Activated CD4-positive, alpha-beta T cell treated with anti-CD3 and anti-CD28 coated beads for 36 hours (primary cell): Measurements from ENCODE around the gene FLT3LG. TPM values are rescaled to one million over a fixed set of nuclear protein-coding genes. Genes with fewer than 3 reads are reported as not detected.
"Not testable (repeated sequence)": the region's sequence is repeated elsewhere in the genome, so short reads cannot be mapped to it uniquely, and the experiment has no call there.

ENCODE experiments used
- ATAC-seq: fragments of 200-7000 bp; cut with Tn5 transposase; one replicate; pipeline ENCODE4 v1.10.0; 2021; ENCODE audit warnings: mild to moderate bottlenecking, moderate library complexity
- CTCF ChIA-PET: fragments of 350-600 bp; sonication (Branson Sonifier 250); formaldehyde crosslinking; loops from one replicate; lab custom pipeline; 2021; ENCODE audit warnings: antibody characterized with exemption; lab: Charles Lee
- POLR2A ChIA-PET: fragments of 350-600 bp; sonication (Branson Sonifier 250); formaldehyde crosslinking; loops from one replicate; lab custom pipeline; 2021; ENCODE audit warnings: antibody characterized with exemption, inconsistent platforms; lab: Charles Lee
- DNase-seq: peaks from one replicate; pipeline ENCODE4 v3.0.0-alpha.2; 2020
- H3K27ac Mint-ChIP-seq: one replicate; pipeline ENCODE4 v1.8.0; 2021; ENCODE audit warnings: mixed read lengths
- H3K27me3 Mint-ChIP-seq: one replicate; pipeline ENCODE4 v1.8.0; 2021; ENCODE audit warnings: mixed read lengths
- H3K36me3 Mint-ChIP-seq: one replicate; pipeline ENCODE4 v1.8.0; 2021; ENCODE audit warnings: low read depth, mixed read lengths
- H3K4me1 Mint-ChIP-seq: one replicate; pipeline ENCODE4 v1.8.0; 2021; ENCODE audit warnings: mixed read lengths
- H3K4me3 Mint-ChIP-seq: one replicate; pipeline ENCODE4 v1.8.0; 2021; ENCODE audit warnings: mild to moderate bottlenecking, moderate library complexity, mixed read lengths
- H3K9me3 Mint-ChIP-seq: one replicate; pipeline ENCODE4 v1.8.0; 2021; ENCODE audit warnings: low read depth, mixed read lengths
- intact Hi-C, 2 experiments: fragments of 100-400 bp; cut with DNase I in 1 of 2; cut with micrococcal nuclease in 1 of 2; formaldehyde crosslinking; loops; one replicate each; pipeline versions ENCODE4 v1.14.2 to v1.15.1; 2022 to 2024; cut with DNase I, micrococcal nuclease
- total RNA-seq, 2 experiments: library from RNA; stranded (reverse); gene quantifications; one replicate each; pipeline ENCODE4 v1.2.3, GENCODE V29; 2021

Gene FLT3LG
- total RNA-seq, 2 experiments from 2014 or later, result 38.6 to 43.2 TPM

- no peak for ATAC-seq
- intact Hi-C loops, result no loop called here
- Mint-ChIP-seq H3K36me3 (peaks cover 8% of the 10 kb centered on the region), H3K9me3 (no peaks in the 10 kb centered on the region), H3K4me3 (no peak overlapping the region), H3K27me3 (no peaks in the 10 kb centered on the region), H3K4me1 (no peaks in the 10 kb centered on the region), H3K27ac (no peak overlapping the region)
- ChIA-PET POLR2A (no interaction called here), CTCF (interaction anchor here (0.6 kb wide), 1 partner anchor 110 kb away, joined by 3 read pairs; no protein-coding TSS in a partner anchor)
- DNase-seq, result no peak
Observed at GRCh38 chr19:49462492-49462891, 11.5 kb upstream of the FLT3LG start.

GRCh38 chr19:49463960-49464740 lies 9.9 kb upstream of the FLT3LG start:
- POLR2A ChIA-PET, result no interaction called here
- H3K9me3 Mint-ChIP-seq, result no peaks in the 10 kb centered on the region

GRCh38 chr19:49465371-49465770 lies 8.6 kb upstream of the FLT3LG start:
- DNase-seq (no peak), ATAC-seq (no peak)
- Mint-ChIP-seq H3K4me1 (peaks cover 19% of the 10 kb centered on the region), H3K27me3 (no peaks in the 10 kb centered on the region), H3K27ac (no peak overlapping the region), H3K36me3 (peaks cover 7% of the 10 kb centered on the region), H3K9me3 (no peaks in the 10 kb centered on the region), H3K4me3 (no peak overlapping the region)
- POLR2A ChIA-PET, result no interaction called here
- intact Hi-C loops, result no loop called here
- CTCF ChIA-PET, result interaction anchor here (0.7 kb wide), 1 partner anchor 74 kb away, joined by 3 read pairs; no protein-coding TSS in a partner anchor

More at GRCh38 chr19:49463960-49464740, 9.9 kb upstream of the FLT3LG start:
- intact Hi-C loops, result no loop called here
- Mint-ChIP-seq H3K4me1 (peaks cover 9% of the 10 kb centered on the region), H3K27me3 (no peaks in the 10 kb centered on the region), H3K27ac (no peak overlapping the region), H3K4me3 (no peak overlapping the region), H3K36me3 (peaks cover 11% of the 10 kb centered on the region)
- CTCF ChIA-PET, result no interaction called here
- ATAC-seq (no peak), DNase-seq (no peak)

GRCh38 chr19:49468199-49468598 lies 5.8 kb upstream of the FLT3LG start:
- CTCF ChIA-PET, result no interaction called here
- peaks cover 43% of the 10 kb centered on the region for H3K4me1 Mint-ChIP-seq
- peak overlapping the region; percentile 98 for H3K27ac Mint-ChIP-seq
- ATAC-seq, result no peak
- H3K27me3 Mint-ChIP-seq, result no peaks in the 10 kb centered on the region
- DNase-seq, result no peak
- POLR2A ChIA-PET, result no interaction called here
- H3K4me3 Mint-ChIP-seq, result no peak overlapping the region
- no peaks in the 10 kb centered on the region for H3K9me3 Mint-ChIP-seq
- H3K36me3 Mint-ChIP-seq, result peaks cover 7% of the 10 kb centered on the region
- intact Hi-C loops, result no loop called here

- intact Hi-C loops, result loop anchor here in 1 of 2 experiments (1.0 kb wide), 3 partner anchors 16 to 27 kb away; partner anchors contain the start of genes ALDH16A1 and RPS11
- peak overlapping the region; percentile 98 for H3K27ac Mint-ChIP-seq
- ATAC-seq, result peak; percentile 75
- POLR2A ChIA-PET, result interaction anchor here (0.7 to 1.9 kb wide), 4 partner anchors 13 to 98 kb away, joined by 3 to 18 read pairs (median 4); partner anchors contain the start of genes ALDH16A1 and PIH1D1
- H3K9me3 Mint-ChIP-seq, result no peaks in the 10 kb centered on the region
- H3K27me3 Mint-ChIP-seq, result no peaks in the 10 kb centered on the region
- peak overlapping the region; percentile 64 for H3K4me3 Mint-ChIP-seq
- DNase-seq, result peak; percentile 88
- CTCF ChIA-PET, result interaction anchor here (0.8 to 3.5 kb wide), 6 partner anchors 14 to 371 kb away, joined by 3 to 23 read pairs (median 4); partner anchors contain the start of gene ALDH16A1
- peaks cover 49% of the 10 kb centered on the region for H3K4me1 Mint-ChIP-seq
- H3K36me3 Mint-ChIP-seq, result peaks cover 7% of the 10 kb centered on the region
Observed at GRCh38 chr19:49468746-49469447, 5.1 kb upstream of the FLT3LG start.

GRCh38 chr19:49469828-49470614 lies 4.0 kb upstream of the FLT3LG start:
- Mint-ChIP-seq H3K9me3 (no peaks in the 10 kb centered on the region), H3K4me1 (peaks cover 49% of the 10 kb centered on the region), H3K36me3 (peaks cover 5% of the 10 kb centered on the region), H3K27me3 (no peaks in the 10 kb centered on the region), H3K27ac (peak overlapping the region; percentile 80), H3K4me3 (peak overlapping the region; percentile 64)
- DNase-seq (peak; percentile 90), ATAC-seq (peak; percentile 66)
- intact Hi-C loops, result loop anchor here (1.0 kb wide), 5 partner anchors 17 to 244 kb away; partner anchors contain the start of genes ALDH16A1 (in 2 of the 2) and RPS11 (in 1 of the 2)
- POLR2A ChIA-PET, result interaction anchor here (0.5 to 1.9 kb wide), 4 partner anchors 17 to 566 kb away, joined by 3 to 18 read pairs (median 4); partner anchors contain the start of genes ALDH16A1 and PIH1D1
- CTCF ChIA-PET, result interaction anchor here (0.6 to 3.5 kb wide), 15 partner anchors 11 to 244 kb away, joined by 3 to 23 read pairs (median 4); partner anchors contain the start of genes ALDH16A1 and PIH1D1

GRCh38 chr19:49470615-49470978 lies 3.4 kb upstream of the FLT3LG start:
- Mint-ChIP-seq H3K4me1 (peaks cover 53% of the 10 kb centered on the region), H3K9me3 (no peaks in the 10 kb centered on the region), H3K36me3 (peaks cover 5% of the 10 kb centered on the region), H3K27me3 (no peaks in the 10 kb centered on the region), H3K27ac (peak overlapping the region; percentile 80), H3K4me3 (no peak overlapping the region)
- DNase-seq (no peak), ATAC-seq (peak; percentile 0)
- ChIA-PET POLR2A (interaction anchor here (0.5 to 1.9 kb wide), 3 partner anchors 18 to 566 kb away, joined by 3 to 18 read pairs (median 4); partner anchors contain the start of genes ALDH16A1 and PIH1D1), CTCF (interaction anchor here (0.6 to 3.5 kb wide), 15 partner anchors 12 to 245 kb away, joined by 3 to 23 read pairs (median 4); partner anchors contain the start of genes ALDH16A1 and PIH1D1)
- intact Hi-C loops, result loop anchor here (1.0 kb wide), 3 partner anchors 17 to 244 kb away; partner anchors contain the start of gene ALDH16A1 (in 1 of the 2)

GRCh38 chr19:49472936-49473335 lies 1.1 kb upstream of the FLT3LG start:
- intact Hi-C loops, result no loop called here
- Mint-ChIP-seq H3K4me1 (peaks cover 62% of the 10 kb centered on the region), H3K27ac (peak overlapping the region; percentile 84), H3K36me3 (peaks cover 10% of the 10 kb centered on the region), H3K27me3 (no peaks in the 10 kb centered on the region), H3K9me3 (no peaks in the 10 kb centered on the region), H3K4me3 (peak overlapping the region; percentile 73)
- DNase-seq, result peak; percentile 45
- POLR2A ChIA-PET, result interaction anchor here (1.3 to 1.4 kb wide), 2 partner anchors 16 to 205 kb away, joined by 3 read pairs; no protein-coding TSS in a partner anchor
- CTCF ChIA-PET, result interaction anchor here (0.7 to 2.2 kb wide), 9 partner anchors 13 to 206 kb away, joined by 3 to 7 read pairs (median 4); no protein-coding TSS in a partner anchor
- ATAC-seq, result no peak

GRCh38 chr19:49473501-49473867 lies 531 bp upstream of the FLT3LG start:
- H3K36me3 Mint-ChIP-seq, H3K9me3 Mint-ChIP-seq, DNase-seq, H3K27me3 Mint-ChIP-seq, intact Hi-C loops, ATAC-seq: not testable (repeated sequence)
- POLR2A ChIA-PET, result interaction anchor here (0.5 to 1.4 kb wide), 5 partner anchors 17 to 432 kb away, joined by 3 to 4 read pairs (median 3); no protein-coding TSS in a partner anchor
- Mint-ChIP-seq H3K4me1 (peaks cover 60% of the 10 kb centered on the region), H3K27ac (peak overlapping the region; percentile 84), H3K4me3 (peak overlapping the region; percentile 73)
- CTCF ChIA-PET, result interaction anchor here (0.8 to 2.2 kb wide), 8 partner anchors 14 to 91 kb away, joined by 3 to 7 read pairs (median 4); no protein-coding TSS in a partner anchor

GRCh38 chr19:49474542-49474924 lies 518 bp downstream of the FLT3LG start:
- DNase-seq, result no peak
- no peak for ATAC-seq
- H3K36me3 Mint-ChIP-seq, result peaks cover 7% of the 10 kb centered on the region
- peak overlapping the region; percentile 84 for H3K27ac Mint-ChIP-seq
- H3K4me3 Mint-ChIP-seq, result peak overlapping the region; percentile 73
- no peaks in the 10 kb centered on the region for H3K27me3 Mint-ChIP-seq
- CTCF ChIA-PET, result interaction anchor here (0.9 to 2.3 kb wide), 3 partner anchors 36 to 85 kb away, joined by 3 to 12 read pairs (median 3); no protein-coding TSS in a partner anchor
- H3K4me1 Mint-ChIP-seq, result peaks cover 54% of the 10 kb centered on the region
- POLR2A ChIA-PET, result no interaction called here
- H3K9me3 Mint-ChIP-seq, result no peaks in the 10 kb centered on the region
- intact Hi-C loops, result loop anchor here (1.0 to 2.0 kb wide), 10 partner anchors 13 to 389 kb away; partner anchors contain the start of genes RPL13A (in 2 of the 2), ALDH16A1 (in 1 of the 2), DKKL1 (in 1 of the 2) and RPS11 (in 1 of the 2)
